ENCODE results near the gene PAX8.
"Not testable (repeated sequence)": the region's sequence is repeated elsewhere in the genome, so short reads cannot be mapped to it uniquely, and the experiment has no call there.

PAX8 gene

GRCh38 chr2:113236367-113237159 is 42.2 kb downstream of the PAX8 start:
- DNase-seq: no peak

- not testable (repeated sequence) for DNase-seq
These were observed 43.1 kb downstream of the PAX8 start for GRCh38 chr2:113235347-113236226.

GRCh38 chr2:113234721-113235346 is 43.9 kb downstream of the PAX8 start:
- DNase-seq: no peak

GRCh38 chr2:113233593-113234550 is 44.8 kb downstream of the PAX8 start:
- DNase-seq: no peak

- DNase-seq: no peak
These were observed 46.0 kb downstream of the PAX8 start for GRCh38 chr2:113232740-113233139.

GRCh38 chr2:113232123-113232522 is 46.6 kb downstream of the PAX8 start:
- DNase-seq: no peak

GRCh38 chr2:113231064-113231463 is 47.7 kb downstream of the PAX8 start:
- DNase-seq: no peak

GRCh38 chr2:113230531-113230930 is 48.2 kb downstream of the PAX8 start:
- no peak for DNase-seq

- DNase-seq: no peak
These were observed 48.9 kb downstream of the PAX8 start for GRCh38 chr2:113229795-113230194.

GRCh38 chr2:113228991-113229716 is 49.6 kb downstream of the PAX8 start:
- no peak for DNase-seq

- DNase-seq: no peak
These were observed 50.4 kb downstream of the PAX8 start for GRCh38 chr2:113228351-113228750.

GRCh38 chr2:113227698-113228097 is 51.0 kb downstream of the PAX8 start:
- no peak for DNase-seq

- DNase-seq: no peak
These were observed 51.4 kb downstream of the PAX8 start for GRCh38 chr2:113227290-113227689.

- no peak for DNase-seq
These were observed 52.3 kb downstream of the PAX8 start for GRCh38 chr2:113226462-113226861.

- peak in 1 of 2 donors; percentile 17 for DNase-seq
These were observed 53.2 kb downstream of the PAX8 start for GRCh38 chr2:113225263-113226259.

- no peak for DNase-seq
These were observed 54.0 kb downstream of the PAX8 start for GRCh38 chr2:113224647-113225236.

GRCh38 chr2:113223813-113224212 is 54.9 kb downstream of the PAX8 start:
- no peak for DNase-seq

GRCh38 chr2:113221846-113222245 is 56.9 kb downstream of the PAX8 start:
- DNase-seq: no peak

GRCh38 chr2:113220970-113221708 is 57.6 kb downstream of the PAX8 start:
- DNase-seq: no peak

Measured in bone marrow (tissue), 2 donors.